GM18519 (cell line): ENCODE measurements around the gene SPCS1.

Experiments
- ATAC-seq: cut with Tn5 transposase; IDR thresholded peaks from one replicate; pipeline ENCODE4 v1.9.1; 2021; ENCODE audit warnings: mild to moderate bottlenecking, moderate library complexity; ENCODE audit not compliant: unreplicated experiment, low FRiP score

The SPCS1 gene

GRCh38 chr3:52694528-52695189 is 11.2 kb upstream of the SPCS1 start:
- no peak for ATAC-seq

DNA sequence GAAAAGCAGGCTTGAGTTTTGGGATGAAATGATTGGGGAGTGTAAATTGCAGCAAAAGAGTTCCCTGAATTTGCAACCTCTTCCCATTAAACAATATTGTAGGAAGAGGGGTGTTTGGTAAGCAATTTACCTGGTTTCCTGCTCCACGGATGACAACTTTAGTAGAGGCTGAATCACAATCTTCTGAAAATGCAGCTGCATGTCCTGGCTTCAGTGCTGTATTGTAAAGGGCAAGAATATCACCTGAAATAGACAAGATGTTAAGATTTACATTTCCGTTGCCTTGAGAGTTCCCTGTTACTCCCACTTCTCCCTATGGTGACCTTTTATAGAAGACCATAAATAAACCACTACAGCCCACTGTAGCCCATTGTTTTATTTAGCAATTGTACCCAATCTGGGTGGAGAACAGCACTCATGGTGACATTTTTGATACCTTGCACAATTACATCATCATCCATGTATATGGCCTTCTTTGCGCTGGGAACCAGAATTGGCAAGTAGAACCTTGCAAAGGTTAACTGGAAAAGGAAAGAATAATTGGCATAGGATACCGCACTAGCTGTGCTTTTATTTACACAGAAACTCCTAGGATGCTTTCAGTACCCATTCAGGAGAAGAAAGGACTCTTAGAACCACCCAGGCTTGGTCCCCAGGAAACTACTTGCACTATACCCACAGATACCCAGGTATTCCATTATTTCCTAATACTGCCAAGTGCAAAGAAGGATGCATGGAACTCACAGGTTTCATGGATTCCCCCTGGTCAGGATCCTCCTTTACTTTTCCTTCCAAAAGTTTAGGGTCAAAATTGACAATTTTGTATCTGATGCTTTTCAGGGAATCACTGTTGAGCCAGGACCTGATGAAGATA is 9.9 kb upstream of the SPCS1 start:
- no peak for ATAC-seq

DNA sequence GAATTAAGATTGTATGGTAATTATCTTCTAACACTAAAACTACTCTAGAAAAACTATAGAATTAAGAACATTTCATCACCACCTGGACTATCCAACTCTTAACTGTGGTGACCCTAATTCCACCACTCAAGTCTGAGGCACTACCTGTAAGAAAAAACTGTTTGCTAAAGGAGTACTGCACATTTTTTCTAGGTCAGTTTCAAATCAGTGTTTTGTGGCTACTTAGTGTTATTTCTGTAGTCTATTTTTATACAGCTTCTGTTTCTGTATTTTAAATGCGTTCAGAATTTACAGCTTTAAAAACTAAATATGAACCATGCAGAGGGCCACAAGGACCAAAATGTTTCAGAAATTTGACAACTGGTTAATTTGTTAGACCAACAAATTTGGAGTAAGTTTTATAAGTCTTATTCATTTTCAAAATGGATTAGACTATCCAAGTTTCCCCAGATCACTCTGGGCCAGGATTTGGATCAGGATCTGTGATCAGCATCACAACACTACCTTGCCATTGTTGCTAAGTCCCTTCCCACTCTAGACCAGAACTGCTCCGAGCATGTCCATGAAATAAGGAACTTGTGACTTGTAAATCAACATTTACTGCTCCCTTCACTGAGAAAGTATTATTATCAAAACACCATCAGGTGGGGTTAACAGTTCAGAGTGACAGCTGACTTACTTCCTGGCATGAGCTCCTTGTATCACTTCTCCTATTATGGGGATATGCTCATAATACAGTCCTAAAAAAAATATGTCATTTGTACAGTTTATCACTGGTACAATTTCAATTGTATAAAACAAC is 8.9 kb upstream of the SPCS1 start:
- no peak for ATAC-seq

DNA sequence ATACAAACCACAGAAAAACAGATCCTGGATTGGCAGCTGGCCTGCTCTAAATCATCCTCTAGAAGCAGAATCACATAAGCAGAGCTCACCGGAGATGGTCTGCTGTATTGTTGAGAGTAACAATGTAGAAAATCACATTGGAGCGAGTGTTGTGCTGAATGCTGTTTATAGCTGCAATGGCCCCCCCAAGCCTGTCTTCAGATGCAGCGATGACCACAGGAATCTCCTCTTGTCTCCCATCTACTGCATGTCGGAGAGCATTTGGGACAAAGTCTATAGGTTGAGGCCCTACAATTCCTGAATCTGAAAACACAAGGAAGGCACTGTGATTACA is 8.3 kb upstream of the SPCS1 start:
- no peak for ATAC-seq

- ATAC-seq = no peak
Observed at GRCh38 chr3:52703341-52703740, 2.6 kb upstream of the SPCS1 start.

DNA sequence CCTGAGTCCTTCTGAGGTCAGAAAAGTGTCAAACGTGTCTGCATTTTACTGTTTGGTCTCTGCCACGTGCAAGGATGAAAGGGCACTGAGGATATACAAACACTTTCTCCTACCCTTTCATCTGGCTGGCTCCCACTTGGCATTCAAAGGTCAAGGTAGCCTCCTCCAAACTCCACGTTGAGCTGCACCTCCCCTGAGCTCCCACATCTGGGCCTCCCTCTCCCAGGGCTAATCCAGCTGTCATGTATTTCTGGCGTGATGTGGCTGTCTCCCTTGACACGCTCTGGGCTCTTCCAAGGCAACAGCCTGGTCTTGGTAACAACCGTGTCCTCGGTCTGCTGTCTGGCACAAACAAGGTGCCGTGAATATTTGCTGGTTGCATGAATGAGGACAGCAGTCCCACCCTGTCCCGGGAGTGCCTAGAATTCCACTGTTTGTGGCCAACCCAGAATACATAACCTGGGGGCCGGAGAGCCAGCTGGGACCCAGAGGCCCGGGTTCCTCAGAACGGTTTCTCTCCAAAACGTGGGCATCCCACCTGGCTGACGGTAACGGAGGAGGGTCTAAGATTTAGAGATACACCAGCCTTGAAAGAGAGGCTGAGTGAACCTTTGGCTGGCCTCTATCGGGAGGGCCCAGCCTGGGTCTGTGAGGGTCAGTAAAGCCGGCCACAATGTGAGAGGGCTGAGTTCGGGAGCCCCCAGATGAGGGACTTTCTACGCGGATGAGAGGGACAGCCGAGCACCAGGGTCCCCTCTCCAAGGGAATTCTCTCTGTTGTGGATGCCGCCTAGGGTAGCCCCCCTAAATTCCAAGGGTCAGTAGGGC is 1.1 kb upstream of the SPCS1 start:
- ATAC-seq = no peak

DNA sequence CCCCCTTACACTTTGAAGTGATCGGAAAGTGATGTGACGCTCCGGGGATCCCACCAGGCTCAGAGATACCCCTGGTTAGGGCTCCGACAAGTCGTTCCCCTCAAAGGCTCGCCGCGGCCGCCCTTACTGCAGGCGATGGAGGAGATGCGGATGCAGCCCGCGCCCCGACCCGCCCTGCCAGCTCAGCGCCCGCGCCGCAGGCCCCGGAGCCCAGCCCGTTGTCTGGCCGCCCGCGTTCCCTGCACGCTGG is 543 bp upstream of the SPCS1 start:
- no peak for ATAC-seq

DNA sequence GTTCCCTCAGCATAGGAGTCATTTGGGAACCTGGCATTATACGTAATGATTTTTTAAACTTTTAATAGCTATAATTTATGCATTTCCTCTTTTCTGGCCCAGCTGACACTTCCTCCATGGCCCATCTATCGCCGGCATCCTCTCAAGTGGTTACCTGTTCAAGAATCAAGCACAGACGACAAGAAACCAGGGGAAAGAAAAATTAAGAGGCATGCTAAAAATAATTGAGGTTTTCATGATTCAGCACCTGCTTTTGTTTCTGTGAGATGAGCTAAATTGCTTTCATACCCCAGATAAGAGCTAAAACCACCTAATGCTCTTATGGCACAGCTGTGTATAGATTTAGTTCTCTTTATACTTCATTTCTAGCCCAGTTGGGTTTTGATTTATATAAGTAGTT is 1.7 kb downstream of the SPCS1 start:
- no peak for ATAC-seq

DNA sequence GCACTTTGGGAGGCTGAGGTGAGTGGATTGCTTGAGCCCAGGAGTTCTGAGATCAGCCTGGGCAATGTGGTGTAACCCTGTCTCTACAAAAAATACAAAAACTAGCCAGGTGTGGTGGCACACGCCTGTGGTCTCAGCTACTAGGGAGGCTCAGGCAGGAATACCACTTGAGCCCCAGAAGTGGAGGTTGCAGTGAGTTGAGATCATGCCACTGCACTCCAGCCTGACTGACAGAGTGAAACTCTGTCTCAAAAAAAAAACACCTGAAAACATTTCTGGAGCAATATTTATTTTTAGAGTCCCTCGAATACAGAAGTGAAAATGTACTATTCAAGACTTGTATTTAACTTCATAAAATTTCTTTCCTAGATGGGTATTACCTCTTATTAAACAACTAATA is 4.6 kb downstream of the SPCS1 start:
- ATAC-seq = no peak

- ATAC-seq = no peak
Observed at GRCh38 chr3:52712291-52713212, 6.6 kb downstream of the SPCS1 start.

GRCh38 chr3:52714335-52715302 is 8.7 kb downstream of the SPCS1 start:
- no peak for ATAC-seq

GRCh38 chr3:52715714-52716305 is 9.9 kb downstream of the SPCS1 start:
- no peak for ATAC-seq

GRCh38 chr3:52719618-52720017 is 13.7 kb downstream of the SPCS1 start:
- ATAC-seq = no peak

DNA sequence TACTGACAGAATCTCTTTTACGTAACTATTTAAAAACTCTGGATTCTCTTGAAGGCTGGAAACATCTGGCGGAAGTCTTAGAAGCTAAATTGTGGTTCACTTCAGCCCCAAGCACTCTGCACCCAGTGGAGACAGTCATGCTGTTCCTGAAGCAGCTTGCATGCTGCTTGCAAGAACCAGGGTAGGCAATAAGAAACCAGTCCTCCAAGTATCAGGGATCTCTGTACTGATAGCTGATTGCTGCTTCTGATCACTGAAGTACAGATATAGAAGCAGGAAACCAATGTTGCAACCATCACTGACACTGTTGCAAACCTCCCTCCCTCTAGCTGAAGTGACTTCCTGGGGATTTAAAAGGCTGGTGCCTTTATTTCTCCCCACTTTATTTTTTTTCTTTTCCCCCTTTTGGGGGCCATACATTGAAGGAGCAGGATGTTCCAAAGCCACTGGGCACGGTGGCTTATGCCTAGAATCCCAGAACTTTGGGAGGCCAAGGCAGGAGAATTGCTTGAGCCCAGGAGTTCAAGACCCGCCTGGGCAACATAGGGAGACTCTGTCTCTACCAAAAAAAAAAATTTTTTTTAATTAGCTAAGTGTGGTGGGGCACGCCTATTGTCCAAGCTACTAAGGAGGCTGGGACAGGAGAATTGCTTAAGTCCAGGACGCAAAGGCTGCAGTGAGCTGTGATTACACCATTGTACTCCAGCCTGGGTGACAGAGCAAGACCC is 15.3 kb downstream of the SPCS1 start:
- peak; percentile 53 for ATAC-seq

GRCh38 chr3:52721730-52722008 is 15.8 kb downstream of the SPCS1 start:
- no peak for ATAC-seq

DNA sequence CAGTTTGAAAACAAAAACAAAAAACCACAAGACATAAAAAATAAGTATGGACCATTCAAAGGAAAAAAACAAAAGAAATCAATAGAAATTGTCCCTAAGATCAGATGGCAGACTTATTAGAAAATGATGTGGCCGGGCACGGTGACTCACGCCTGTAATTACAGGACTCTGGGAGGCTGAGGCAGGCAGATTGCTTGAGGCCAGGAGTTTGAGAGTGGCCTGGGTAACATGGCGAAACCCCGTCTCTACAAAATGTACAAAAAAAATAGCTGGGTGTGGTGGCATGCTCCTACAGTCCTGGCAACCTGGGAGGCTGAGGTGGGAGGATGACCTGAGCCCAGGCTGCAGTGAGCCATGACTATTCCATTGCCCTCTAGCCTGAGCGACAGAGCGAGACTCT is 16.6 kb downstream of the SPCS1 start:
- ATAC-seq = no peak

GRCh38 chr3:52723935-52724334 is 18.0 kb downstream of the SPCS1 start:
- ATAC-seq = no peak

DNA sequence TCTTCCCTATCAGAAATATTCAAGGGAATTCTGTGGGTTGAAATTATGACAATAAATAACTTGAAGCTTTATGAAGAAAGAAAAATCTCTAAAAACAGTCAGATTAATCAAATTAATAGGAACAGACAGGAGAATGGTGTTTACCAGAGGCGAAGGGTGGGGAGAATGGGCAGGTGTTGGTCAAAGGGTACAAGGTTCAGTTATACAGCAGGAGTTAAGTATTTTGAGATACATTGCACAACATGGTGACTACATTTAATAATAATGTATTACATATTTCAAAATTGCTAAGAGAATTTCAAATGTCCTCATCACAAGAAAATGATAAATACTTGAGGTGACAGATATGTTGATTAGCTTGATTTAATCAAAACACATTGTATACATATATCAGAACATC is 18.6 kb downstream of the SPCS1 start:
- ATAC-seq = no peak
